GM18505 (cell line): Measurements from ENCODE around the gene ALDH1A1.

Experiments
- ATAC-seq: cut with Tn5 transposase; IDR thresholded peaks from one replicate; pipeline ENCODE4 v1.9.1; 2021; ENCODE audit not compliant: unreplicated experiment
- POLR2A ChIP-seq: IDR thresholded peaks from 4 replicates; pipeline ENCODE4 v1.6.1; 2011; ENCODE audit warnings: borderline replicate concordance; ENCODE audit not compliant: insufficient read depth, insufficient read length; ENCODE audit errors: extremely low read depth

Gene ALDH1A1

DNA sequence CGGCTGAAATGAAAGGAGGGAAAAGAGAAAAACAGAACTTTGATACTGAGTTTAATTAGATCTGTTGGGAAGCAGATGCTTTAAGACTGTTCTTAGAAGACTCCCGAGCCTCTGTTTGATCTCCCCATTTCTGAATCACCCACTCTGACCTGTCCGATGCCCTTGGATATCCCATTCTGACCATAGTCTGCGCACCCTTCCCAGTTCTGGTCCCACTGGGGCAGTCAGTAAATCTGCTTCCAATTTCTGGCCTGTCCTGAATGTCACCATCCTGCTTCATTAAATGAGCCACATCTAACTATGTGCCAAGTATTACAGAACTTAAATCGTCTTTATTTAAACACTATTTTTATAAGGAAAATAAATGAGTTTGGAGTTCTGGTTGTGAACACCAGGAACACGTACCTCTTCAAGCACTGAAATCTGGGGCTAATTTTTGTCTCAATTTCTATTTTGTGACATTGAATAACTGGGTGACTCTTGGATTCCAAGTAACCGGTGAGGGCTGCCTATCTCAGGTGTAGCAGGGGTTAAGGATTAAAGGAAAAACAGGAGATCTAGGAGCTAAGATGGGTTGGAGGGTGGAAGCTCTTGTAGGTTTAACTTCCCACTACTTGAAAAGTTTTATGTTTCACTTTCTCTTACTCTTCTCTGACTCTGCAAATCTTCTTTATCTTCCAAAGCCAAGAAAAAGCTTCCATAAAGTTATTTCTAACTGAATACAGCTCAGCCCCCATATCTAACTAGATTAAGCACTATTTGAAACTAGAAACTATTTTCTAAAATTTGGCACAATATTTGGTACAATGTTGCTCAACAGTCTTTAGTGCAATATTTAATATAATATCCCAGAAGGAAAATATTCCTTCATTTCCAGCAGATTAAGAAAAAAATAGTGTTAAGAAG, 40.1 kb downstream of the ALDH1A1 start:
- no peak for ATAC-seq

DNA sequence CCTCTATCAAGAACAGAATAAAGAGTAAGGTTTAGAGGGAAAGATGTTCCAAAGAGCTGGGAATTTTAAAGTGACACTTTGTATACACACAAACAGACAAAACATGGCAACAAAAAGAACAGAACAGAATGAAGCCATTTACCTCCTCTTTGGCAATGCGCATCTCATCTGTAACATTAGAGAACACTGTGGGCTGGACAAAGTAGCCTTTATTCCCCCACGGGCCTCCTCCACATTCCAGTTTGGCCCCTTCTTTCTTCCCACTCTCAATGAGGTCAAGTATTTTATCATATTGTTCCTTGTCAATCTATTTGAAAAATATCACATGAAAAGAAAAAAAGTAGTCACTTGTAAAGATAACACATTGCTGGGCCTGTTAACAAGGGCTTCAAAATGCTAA, 41.0 kb downstream of the ALDH1A1 start:
- TF ChIP-seq POLR2A = no peak
- no peak for ATAC-seq

More for the DNA sequence above, 40.1 kb downstream of the ALDH1A1 start:
- TF ChIP-seq POLR2A = no peak

DNA sequence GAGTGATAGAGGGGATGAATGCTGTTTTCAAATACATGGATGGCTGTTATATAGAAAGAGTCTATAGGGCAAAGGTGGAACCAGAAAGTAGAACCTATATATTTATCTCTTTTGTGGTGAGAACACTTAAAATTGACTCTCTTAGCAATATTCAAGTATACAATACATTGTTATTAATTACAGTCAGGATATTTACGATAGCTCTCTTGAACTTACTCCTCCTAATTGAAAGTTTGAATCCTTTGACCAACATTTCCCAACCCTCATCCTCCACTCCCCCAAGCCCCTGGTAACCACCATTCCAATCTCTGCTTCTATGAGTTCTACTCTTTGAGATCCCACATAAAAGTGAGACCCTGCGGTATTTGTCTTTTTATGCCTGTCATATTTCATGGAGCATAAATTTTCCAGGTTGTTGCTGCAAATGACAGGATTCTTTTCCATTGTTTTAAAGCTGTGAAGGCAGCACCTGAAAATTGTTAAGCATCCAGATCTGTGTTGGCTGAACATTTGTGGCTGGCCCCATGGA, 41.5 kb downstream of the ALDH1A1 start:
- ATAC-seq = no peak
- no peak for TF ChIP-seq POLR2A

DNA sequence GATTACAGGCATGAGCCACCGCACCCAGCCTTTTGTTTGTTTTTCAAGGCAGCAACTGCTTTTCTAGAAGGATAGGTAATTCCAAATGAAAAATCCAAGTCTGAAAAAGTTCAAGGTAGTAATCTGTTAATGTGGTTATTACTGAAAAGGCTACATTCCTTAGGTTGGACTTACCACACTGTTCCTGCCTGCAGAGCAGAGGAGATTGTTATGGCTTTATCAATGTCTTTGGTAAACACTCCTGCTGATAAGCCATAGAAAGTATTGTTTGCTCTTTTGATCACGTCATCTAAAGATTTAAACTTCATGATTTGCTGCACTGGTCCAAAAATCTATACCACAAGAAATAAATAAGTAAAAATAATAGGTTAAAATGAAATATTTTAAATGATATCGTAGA, 43.4 kb downstream of the ALDH1A1 start:
- ATAC-seq = no peak
- TF ChIP-seq POLR2A = no peak

DNA sequence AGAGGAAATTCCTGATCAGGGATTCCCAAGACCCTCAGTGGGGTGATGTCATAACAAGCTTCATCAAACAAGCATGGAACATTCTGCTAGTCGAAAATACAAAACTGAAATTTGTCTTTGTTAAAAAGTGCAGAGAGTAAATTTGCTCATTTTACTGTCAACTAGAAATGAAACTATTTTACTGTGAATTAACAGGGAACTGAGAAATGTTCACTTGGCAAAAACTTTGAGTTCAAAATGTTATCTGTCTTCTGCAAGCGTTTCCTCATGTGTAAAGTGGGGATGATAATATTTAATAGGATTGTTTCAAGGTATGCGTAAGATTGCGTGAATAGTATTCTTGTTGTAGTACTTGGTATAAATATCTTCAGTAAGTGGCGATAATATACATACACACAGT, 45.4 kb downstream of the ALDH1A1 start:
- no peak for TF ChIP-seq POLR2A
- no peak for ATAC-seq

DNA sequence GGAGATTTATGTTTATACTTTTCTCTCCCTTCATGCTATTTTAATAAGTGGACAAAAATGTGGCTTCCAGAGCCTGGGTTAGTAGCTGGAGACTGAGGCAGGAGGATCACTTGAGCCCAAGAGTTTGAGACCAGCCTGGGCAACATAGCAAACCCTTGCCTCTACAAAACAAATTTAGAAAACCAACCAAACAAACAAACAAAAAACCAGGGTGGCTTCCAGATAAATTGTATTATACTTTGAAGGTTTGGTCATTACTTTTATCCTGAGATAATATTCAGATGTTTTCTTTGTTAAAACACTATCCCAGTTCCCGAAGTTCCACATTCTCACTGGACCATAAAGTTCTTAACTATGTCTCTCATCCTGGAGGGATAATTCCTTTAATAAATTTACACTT, 46.0 kb downstream of the ALDH1A1 start:
- no peak for TF ChIP-seq POLR2A
- ATAC-seq = no peak

DNA sequence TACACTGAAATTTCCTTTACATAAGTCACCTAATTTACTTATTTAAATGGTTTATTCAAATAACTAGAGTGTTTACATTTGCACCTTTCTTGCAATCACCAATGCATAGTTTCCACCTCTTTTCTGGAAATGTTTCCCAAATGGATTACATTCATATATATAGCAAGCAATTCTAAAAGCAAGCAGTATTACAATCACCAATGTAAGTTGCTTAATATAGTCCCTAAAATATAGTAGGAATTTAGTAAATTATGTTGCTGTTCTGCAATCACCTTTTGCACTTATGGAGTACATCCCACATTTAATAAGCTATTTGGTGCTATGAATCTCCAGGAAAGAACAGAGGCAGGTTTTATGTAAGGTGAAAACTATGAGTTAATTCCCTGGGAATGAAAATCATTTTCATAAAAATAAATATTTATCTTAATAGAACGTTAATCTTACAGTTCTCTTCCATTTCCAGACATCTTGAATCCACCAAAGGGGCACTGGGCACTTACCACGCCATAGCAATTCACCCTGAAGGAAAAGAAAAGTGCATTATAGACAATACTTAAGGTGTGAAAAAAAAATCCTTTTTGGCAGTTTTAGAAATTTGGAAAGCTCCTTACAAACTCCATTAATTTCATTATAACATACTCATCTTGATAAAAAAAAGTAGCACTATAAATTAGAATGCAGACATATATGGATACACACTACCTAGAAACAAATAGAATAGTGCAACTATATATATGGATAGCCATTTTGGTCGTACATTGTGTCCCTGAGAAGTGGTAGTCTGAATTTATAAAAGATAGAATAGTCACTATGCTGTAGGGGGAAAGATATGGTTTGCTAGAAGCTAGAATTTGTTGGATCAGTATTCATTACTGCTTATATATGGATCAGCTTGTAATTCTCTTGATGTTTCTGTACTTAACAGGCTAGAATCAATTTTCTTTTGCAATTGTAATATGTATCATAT, 47.1 kb downstream of the ALDH1A1 start:
- no peak for ATAC-seq
- TF ChIP-seq POLR2A = no peak

DNA sequence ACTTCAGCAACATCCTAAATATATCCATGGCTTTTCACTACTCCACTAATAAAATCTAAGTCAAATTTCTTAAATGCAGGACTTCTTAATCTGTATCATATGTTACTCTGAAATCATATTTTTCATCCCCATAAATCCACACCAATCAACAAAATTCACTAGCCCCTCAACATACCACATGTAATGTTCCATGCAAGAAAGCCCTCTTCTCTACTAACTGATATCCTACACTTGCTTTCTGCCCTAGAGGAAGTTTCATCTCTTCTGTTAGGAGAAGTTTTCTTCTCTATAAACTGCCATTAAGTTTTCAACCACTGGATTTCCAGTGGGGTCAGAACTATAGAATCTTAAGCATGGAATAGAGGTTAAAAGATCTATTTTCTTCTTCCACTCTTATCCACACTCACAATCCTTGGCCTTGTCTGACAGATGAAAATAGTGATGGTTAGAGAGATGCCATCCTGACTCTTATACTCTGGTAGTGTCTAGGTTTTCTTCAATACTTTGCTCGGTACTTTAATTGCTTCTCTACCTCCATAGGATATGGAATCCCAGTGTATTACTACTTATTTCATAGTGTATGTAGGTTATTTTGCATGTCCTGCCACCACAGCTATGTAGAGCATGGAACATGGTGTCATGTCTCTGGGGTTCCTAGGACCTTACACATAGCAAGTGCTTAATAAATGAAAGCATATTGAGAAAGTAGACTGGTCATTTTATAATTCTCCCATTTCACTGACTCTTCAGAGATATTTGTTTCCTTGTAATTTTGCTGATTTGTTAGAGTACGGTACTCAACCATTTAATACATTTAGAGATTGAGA, 48.4 kb downstream of the ALDH1A1 start:
- ATAC-seq = no peak

DNA sequence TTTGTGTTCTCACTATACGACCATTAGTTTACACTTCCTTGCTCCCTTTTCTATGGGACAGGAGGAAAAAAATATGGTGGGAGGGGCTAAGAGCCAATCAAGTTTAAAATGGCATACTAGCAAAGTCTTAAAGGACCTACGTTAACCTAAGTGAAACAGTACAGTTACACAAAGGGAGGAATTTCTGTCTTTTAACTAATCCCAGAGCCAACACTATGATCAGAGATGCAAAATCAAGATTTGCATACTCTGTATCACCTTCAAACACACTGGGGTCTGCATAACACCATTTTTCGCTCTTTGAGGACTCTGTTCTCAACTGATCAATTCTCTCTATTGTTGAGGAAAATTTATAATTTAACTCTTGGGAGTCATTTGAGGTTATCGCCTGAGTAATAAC, 49.8 kb downstream of the ALDH1A1 start:
- no peak for TF ChIP-seq POLR2A
- no peak for ATAC-seq

More for the DNA sequence above, 48.4 kb downstream of the ALDH1A1 start:
- no peak for TF ChIP-seq POLR2A

DNA sequence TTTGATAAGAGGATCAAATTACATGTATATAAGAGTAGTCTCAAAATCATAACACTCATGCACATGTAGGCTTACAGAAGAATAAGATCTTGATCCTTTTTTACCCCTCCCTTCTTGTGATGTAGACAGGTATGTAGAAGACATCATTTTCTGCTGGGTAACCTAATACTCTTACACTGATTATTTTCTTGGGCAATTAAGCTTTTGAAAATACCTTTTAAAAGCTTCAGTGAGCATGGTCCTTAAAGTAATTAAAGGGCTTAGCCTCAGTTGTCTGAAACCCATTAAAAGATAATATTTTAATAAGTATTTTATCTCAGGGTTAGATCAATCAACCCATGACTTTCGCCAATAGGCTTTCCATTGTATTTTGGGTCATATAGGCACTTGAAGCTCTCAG, 50.6 kb downstream of the ALDH1A1 start:
- TF ChIP-seq POLR2A = no peak

DNA sequence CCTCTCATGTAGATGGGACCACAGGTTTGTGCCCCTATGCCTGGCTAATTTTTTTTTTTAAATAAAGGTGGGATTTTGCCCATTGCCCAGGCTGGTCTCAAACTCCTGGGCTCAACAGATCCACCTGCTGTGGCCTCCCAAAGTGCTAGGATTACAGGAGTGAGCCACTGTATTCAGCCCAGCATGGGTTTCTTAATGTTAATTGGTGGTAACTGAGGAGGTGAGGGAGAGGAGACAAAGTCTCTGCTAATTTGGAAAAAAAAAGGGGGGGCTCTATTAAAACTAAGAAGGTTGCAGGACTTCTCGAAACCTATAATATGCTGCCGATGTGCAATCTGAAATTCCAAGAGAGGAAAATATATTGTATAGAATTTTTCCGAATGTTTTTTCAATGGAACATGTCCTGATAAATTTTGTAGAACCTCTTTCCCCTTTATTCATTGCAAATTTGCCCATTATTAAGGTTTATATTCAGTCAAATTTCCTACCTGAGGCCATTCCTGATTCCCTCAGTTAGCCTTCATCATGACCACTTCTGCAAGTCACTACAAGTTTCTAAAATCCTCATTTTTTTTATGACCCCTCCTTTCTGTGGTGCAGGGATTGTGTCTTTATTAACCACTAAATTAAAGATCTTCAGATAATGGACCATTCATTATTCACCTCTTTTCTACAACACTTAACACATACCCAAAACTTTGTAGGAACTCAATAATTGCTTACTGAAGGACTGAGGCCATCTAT, 52.9 kb downstream of the ALDH1A1 start:
- no peak for TF ChIP-seq POLR2A

More for the DNA sequence above, 50.6 kb downstream of the ALDH1A1 start:
- no peak for ATAC-seq

More for the DNA sequence above, 52.9 kb downstream of the ALDH1A1 start:
- ATAC-seq = no peak
